ENCODE results near the gene BAZ1B.
"Not testable (repeated sequence)": the region's sequence is repeated elsewhere in the genome, so short reads cannot be mapped to it uniquely, and the experiment has no call there.

Gene BAZ1B

DNA sequence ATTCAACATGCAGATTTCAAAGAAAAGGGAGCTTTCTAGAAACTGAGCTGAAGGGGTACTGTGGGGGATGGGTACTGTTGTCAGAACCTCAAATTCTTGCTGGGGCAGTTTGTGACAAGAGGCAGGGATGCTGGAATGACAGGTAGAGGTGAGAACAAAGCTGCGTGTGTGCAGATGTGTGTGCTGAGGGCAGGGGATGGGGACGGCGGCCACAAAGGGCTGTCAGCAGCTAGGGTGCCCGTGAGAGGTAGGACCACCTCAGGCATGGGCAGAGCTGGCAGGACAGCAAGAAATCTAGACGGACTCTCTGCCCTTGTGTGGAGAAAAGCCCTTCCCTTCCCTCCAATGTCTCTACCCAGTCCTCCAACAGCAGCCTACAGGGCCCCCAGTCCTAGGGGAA is 14.4 kb upstream of the BAZ1B start:
- no peak for DNase-seq (ENCODE audit: extremely low read depth, low read depth)
- no peak overlapping the region for H3K4me3 ChIP-seq (replicated peaks; ENCODE audit: low read depth, low read length)
- TF ChIP-seq, protein P1, sequence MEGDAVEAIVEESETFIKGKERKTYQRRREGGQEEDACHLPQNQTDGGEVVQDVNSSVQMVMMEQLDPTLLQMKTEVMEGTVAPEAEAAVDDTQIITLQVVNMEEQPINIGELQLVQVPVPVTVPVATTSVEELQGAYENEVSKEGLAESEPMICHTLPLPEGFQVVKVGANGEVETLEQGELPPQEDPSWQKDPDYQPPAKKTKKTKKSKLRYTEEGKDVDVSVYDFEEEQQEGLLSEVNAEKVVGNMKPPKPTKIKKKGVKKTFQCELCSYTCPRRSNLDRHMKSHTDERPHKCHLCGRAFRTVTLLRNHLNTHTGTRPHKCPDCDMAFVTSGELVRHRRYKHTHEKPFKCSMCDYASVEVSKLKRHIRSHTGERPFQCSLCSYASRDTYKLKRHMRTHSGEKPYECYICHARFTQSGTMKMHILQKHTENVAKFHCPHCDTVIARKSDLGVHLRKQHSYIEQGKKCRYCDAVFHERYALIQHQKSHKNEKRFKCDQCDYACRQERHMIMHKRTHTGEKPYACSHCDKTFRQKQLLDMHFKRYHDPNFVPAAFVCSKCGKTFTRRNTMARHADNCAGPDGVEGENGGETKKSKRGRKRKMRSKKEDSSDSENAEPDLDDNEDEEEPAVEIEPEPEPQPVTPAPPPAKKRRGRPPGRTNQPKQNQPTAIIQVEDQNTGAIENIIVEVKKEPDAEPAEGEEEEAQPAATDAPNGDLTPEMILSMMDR (IDR thresholded peaks at IDR 0.05; ENCODE audit: low read depth, low read length, missing control alignments), result no peak

DNA sequence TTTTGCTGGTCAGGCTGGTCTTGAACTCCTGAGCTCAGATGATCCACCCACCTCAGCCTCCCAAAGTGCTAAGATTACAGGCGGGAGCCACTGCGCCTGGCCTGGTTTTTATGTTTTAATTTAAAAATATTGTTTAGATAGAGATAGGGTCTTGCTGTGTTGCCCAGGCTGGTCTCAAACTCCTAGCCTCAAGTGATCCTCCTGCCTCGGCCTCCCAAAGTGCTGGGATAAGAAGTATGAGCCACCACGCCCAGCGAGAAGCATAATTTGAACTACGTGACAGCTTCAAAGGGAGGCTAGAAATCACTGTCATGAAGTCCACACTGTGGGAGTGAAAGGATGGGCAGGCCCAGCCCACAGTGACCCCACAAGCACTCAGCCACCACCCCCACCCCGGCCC is 13.8 kb upstream of the BAZ1B start:
- not testable (repeated sequence) for DNase-seq (ENCODE audit: extremely low read depth, low read depth)

DNA sequence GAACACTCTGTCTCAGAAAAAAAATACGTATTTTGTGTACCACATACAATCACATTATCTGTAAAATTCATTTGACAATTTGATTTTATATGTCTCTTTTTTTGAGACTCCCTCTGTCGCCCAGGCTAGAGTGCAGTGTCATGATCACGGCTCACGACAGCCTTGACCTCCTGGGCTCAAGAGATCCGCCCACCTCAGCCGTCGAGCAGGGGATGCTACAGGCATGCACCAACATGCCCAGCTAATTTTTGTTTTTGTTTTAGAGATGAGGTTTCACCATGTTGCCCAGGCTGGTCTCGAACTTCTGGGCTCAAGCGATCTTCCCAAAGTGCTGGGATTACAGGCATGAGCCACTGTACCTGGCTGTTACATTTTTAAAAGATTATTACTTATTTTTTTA is 11.6 kb upstream of the BAZ1B start:
- DNase-seq (ENCODE audit: extremely low read depth, low read depth), result no peak
- no peak overlapping the region for H3K4me3 ChIP-seq (replicated peaks; ENCODE audit: low read depth, low read length)
- TF ChIP-seq, protein P1 (IDR thresholded peaks at IDR 0.05; ENCODE audit: low read depth, low read length, missing control alignments), result no peak

More for the DNA sequence above, 13.8 kb upstream of the BAZ1B start:
- not testable (repeated sequence) for H3K4me3 ChIP-seq (replicated peaks; ENCODE audit: low read depth, low read length)

DNA sequence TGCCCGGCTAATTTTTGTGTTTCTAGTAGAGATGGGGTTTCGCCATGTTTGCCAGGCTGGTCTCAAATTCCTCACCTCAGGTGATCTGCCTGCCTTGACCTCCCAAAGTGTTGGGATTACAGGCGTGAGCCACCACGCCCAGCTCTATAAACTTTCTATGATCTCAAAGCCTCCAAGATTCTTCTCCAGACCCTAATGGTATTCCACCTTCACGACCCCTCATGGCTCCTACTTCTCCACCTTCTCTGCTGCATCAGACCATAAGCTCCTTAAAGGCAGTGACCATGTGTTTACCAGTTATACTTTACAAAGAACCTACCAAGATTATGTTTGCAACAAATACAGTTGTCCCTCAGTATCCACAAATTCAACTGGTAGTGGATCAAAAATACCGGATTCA is 10.1 kb upstream of the BAZ1B start:
- TF ChIP-seq, protein P1 (IDR thresholded peaks at IDR 0.05; ENCODE audit: low read depth, low read length, missing control alignments), result no peak

DNA sequence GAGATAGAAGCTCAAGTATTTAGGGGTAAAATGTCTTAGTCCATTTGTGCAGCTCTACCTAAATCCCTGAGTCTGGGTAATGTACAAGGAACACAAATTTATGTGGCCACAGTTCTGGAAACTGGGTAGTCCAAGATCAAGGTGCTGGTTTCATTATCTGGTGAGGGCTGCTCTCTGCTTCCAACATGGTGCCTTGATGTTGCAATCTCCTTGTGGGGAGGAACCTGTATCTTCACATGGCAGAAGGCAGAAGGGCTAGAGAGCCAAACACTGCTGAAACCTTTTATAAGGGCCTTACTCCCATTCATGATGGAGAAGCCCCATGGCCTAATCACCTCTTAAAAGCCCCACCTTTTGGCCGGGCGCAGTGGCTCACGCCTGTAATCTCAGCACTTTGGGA is 8.7 kb upstream of the BAZ1B start:
- no peak for DNase-seq (ENCODE audit: extremely low read depth, low read depth)
- TF ChIP-seq, protein P1 (IDR thresholded peaks at IDR 0.05; ENCODE audit: low read depth, low read length, missing control alignments), result no peak
- no peak overlapping the region for H3K4me3 ChIP-seq (replicated peaks; ENCODE audit: low read depth, low read length)

More for the DNA sequence above, 10.1 kb upstream of the BAZ1B start:
- DNase-seq (ENCODE audit: extremely low read depth, low read depth), result no peak
- H3K4me3 ChIP-seq (replicated peaks; ENCODE audit: low read depth, low read length), result no peak overlapping the region

DNA sequence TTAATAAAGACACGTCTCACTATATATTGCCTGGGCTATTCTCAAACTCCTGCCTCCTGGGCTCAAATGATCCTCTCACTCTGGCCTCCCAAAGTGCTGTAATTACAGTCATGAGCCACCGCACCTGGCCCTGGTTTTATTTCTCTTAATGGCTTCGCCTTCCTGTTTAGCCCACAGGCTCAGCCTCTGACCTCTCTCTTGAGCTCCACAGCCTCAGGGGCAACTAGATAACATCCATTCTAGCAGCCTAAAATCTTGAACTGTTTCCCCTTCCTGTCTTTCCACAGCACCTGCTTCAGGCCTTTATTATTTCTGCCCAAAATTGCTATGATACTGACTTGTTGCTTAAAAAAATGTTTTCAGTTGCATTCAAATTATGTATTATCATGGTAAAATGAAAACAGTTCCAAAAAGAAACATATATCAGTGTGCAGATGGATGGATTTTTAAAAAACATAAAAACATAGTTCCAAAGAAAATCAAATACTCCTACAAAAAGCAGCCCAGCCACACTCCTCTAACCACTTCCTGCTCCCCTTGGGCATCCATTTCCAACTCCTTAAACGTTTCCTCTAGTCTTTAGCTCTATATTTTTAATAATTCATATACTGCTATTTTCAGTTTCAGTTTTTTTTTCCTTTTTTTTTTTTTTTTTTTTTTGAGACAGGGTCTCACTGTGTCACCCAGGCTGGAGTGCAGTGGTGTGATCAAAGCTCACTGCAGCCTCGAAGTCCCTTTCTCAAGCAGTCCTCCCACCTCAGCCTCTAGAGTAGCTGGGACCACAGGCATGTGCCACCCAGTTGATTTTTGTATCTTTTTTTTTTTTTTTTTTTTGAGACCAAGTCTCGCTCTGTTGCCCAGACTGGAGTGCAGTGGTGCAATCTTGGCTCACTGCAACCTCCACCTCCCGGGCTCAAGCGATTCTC is 5.1 kb upstream of the BAZ1B start:
- no peak overlapping the region for H3K4me3 ChIP-seq (replicated peaks; ENCODE audit: low read depth, low read length)
- TF ChIP-seq, protein P1 (IDR thresholded peaks at IDR 0.05; ENCODE audit: low read depth, low read length, missing control alignments), result no peak
- no peak for DNase-seq (ENCODE audit: extremely low read depth, low read depth)

DNA sequence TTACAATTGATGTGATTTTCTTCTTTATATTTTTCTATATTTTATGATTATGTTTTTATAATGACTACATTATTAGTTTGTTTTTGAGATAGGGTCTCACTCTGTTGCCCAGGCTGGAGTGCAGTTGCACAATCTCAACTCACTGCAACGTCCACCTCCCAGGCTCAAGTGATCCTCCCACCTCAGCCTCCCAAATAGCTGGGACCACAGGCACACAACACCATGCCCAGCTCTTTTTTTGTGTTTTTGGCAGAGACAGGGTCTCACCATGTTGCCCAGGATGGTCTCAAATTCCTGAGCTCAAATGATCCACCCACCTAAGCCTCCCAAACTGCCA is 4.0 kb upstream of the BAZ1B start:
- not testable (repeated sequence) for H3K4me3 ChIP-seq (replicated peaks; ENCODE audit: low read depth, low read length); DNase-seq (ENCODE audit: extremely low read depth, low read depth)

DNA sequence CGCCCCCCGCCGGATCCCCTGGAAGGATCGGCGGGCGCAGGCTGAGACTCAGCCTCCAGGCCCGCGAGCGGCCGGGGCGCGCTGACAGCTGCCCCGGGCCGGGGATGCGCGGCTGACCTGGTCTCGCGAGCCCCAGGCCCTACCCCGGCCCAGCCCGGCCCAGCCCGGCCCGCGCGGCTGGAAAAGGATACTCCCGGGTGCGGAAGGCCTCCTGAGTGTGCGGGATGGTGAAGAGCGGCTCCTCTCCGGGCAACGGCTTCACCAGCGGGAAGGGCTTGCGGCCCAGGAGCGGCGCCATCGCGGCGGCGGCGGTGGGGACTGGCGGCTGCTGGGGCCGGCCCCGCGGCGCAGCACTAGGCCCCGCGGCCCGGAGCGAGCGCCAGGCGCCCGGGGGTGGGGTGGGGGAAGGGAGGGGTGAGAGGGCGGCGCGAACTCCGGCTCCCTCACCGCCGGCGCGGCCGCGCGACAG is 423 bp downstream of the BAZ1B start:
- DNase-seq (ENCODE audit: extremely low read depth, low read depth), result no peak
- TF ChIP-seq, protein P1 (IDR thresholded peaks at IDR 0.05; ENCODE audit: low read depth, low read length, missing control alignments), result no peak
- H3K4me3 ChIP-seq (replicated peaks; ENCODE audit: low read depth, low read length), result peak overlapping the region; percentile 84

All from HFF-Myc (cell line).